AG09309 (cell line): ENCODE results near the gene MAST3.

Source experiments
- DNase-seq: peaks from one replicate; pipeline ENCODE4 v3.0.0-alpha.2; 2010; ENCODE audit warnings: low read depth
- H3K4me3 ChIP-seq: 2 replicates; pipeline ENCODE4 v1.5.1; 2011; ENCODE audit warnings: mild to moderate bottlenecking, low read depth, low read length, moderate library complexity; ENCODE audit not compliant: control insufficient read depth
- CTCF ChIP-seq: IDR thresholded peaks from 2 replicates; pipeline ENCODE4 v1.5.1; 2011; ENCODE audit warnings: mild to moderate bottlenecking, low read depth, low read length, inconsistent platforms; ENCODE audit not compliant: insufficient read depth, control insufficient read depth; ENCODE audit errors: missing control alignments

MAST3 gene

GRCh38 chr19:18058208-18059009 is 39.2 kb upstream of the MAST3 start:
- TF ChIP-seq CTCF, result peak; percentile 95
- DNase-seq, result peak; percentile 17
- peak overlapping the region; percentile 17 for H3K4me3 ChIP-seq

- no peak for TF ChIP-seq CTCF
- DNase-seq, result no peak
- no peak overlapping the region for H3K4me3 ChIP-seq
These were observed 38.3 kb upstream of the MAST3 start for GRCh38 chr19:18059297-18059696.

- TF ChIP-seq CTCF, result no peak
- DNase-seq, result no peak
- no peak overlapping the region for H3K4me3 ChIP-seq
These were observed 37.7 kb upstream of the MAST3 start for GRCh38 chr19:18059902-18060301.

- H3K4me3 ChIP-seq, result no peak overlapping the region
- DNase-seq, result no peak
- TF ChIP-seq CTCF, result no peak
These were observed 37.1 kb upstream of the MAST3 start for GRCh38 chr19:18060472-18060871.

GRCh38 chr19:18062028-18062427 is 35.5 kb upstream of the MAST3 start:
- no peak for TF ChIP-seq CTCF
- DNase-seq, result no peak
- H3K4me3 ChIP-seq, result no peak overlapping the region

- DNase-seq, result no peak
- TF ChIP-seq CTCF, result peak; percentile 16
- no peak overlapping the region for H3K4me3 ChIP-seq
These were observed 34.1 kb upstream of the MAST3 start for GRCh38 chr19:18063463-18063862.
